ENCODE data around the gene OGFOD2.
"Not testable (repeated sequence)": the region's sequence is repeated elsewhere in the genome, so short reads cannot be mapped to it uniquely, and the experiment has no call there.

Gene OGFOD2

DNA sequence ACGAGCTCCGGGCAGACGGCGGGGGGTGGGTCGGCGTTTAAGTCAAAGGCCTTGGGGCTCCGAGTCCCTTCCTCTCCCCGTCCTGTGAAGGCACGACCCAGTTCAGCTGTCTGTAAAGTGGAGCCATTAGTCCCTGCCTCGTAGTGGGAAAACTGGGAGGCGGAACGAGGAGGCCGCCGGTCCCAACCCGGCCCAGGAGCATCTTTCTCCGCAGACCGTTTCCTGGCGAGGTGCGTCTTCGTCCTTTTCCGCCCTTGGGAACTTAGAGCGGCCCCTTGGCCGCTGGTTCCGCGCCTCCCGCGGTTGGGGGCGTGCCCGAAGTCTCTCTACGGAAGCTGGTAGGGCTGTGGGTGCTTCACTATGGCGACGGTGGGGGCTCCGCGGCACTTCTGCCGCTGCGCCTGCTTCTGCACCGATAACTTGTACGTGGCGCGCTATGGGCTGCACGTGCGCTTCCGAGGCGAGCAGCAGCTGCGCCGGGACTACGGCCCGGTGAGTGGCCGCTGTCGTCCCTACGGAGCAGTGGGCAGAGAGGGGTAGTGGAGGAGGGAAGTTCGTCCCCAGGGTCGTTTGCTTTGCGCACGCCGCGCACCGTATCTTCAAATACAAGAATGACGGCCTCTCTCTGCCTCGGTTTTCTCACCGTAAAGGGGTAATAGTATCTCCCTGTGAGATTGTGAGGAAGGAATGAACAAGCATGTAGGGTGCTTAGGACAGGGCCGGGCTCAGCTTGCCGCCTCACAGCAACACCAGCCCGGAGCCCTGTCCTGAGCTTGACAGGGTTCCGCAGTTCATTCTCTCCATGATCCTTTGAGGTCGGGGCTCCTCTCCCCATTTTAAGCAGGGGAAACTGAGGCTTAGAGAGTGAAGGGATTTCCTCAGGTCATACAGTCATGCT, at the start of gene OGFOD2:
OGFOD2 (plus strand) TSS at position 353 of the 898 bp plus-strand sequence; CDS start at position 361, 8 bp downstream.
- peak; percentile 27 to 93 (median 83) for DNase-seq

DNA sequence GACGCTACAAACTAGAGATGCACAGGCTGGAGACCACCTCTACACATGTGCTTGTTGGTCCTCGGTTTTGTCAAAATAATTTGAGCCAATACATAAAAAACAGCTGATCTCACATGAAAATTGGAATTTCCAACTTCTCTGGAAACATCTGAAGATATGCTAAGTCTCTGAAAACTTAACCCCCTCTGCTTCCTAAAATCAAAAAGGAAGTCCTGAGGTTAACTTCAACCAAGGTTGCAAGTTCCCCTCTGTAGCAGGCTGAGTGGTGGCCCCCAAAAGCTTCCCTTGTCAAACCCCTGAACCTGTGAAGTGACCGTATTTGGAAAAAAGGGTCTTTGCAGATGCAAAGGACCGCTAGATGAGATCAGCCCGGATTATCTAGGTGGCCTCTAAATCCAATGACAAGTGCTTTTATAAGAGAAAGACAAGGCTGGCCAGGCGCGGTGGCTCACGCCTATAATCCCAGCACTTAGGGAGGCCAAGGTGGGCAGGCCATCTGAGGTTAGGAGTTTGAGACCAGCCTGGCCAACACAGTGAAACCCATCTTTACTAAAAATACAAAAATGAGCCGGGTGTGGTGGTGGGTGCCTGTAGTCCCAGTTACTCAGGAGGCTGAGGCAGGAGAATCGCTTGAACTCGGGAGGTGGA, 47.2 kb upstream of the OGFOD2 start:
- no peak for DNase-seq

DNA sequence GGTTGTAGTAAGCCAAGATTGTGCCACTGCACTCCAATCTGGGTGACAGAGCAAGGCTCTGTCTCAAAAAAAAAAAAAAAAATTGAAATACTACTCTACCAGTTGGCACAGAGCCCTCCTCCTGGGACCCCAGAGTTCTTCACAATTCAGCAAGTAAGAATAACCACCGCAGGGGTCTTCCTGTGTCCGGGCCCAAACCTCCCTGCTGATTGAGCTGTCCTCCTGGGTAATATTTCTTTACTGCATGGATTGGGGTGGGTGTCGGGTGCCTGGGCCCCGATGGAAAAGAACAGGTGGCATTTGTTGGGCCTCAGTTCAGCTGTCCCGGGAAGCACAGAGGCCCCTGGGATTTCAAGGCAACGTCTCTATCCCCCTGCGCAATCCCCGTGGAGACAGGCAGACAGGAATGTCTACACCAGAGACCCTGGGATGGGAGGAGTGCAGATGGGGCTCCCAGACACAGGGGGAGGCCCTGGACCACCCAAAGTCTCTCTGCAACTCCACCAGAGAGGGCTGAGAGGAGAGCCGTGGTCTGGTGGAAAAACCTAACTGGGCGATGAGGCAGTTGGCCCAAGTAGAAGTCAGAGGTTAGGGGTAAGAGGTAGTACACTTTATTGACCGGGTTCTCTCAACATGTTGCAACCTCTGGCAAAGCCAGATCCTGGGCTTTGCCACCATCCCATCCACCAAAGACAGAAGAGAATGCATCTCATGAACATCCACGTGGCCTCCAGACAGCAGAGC, 46.5 kb upstream of the OGFOD2 start:
- no peak for DNase-seq

DNA sequence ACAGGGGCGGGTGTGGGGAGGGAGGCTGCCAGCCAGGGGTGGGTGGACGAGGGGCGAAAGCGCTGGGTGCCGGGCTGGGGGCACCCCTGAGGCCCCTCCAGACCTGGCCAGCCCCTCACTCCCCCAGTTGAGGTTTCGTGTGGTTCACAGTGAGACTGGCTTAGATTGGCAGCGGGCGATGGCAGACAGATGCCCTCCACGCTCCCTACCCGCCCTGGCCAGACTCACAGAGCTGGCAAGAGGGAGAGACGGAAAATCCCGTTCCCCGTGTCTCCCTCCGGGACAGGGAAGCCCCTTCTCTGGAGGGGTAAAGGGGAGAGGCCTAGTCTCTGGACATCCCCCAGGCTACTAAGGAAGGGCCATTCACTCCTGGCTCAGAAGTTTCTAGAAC, 45.9 kb upstream of the OGFOD2 start:
- peak in 1 of 56 donors; percentile 13 for DNase-seq

DNA sequence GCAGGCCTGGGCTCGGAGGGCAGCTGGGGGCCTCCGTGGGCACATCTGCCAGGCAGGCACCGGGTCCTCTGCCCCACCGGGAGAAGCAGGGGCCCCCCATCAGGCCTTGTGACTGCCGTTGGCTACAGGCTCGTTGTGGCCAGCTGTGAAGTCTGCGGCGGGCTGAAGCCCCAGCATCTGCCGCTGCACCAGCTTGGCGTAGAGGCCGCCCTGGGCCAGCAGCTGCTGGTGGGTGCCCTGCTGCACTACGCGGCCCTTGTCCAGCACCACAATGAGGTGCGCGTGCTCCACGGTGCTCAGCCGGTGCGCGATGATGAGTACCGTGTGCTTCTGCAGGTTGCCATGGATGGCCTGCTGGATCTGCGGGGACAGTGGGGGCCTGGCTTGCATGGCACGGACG, 45.2 kb upstream of the OGFOD2 start:
- DNase-seq = no peak

DNA sequence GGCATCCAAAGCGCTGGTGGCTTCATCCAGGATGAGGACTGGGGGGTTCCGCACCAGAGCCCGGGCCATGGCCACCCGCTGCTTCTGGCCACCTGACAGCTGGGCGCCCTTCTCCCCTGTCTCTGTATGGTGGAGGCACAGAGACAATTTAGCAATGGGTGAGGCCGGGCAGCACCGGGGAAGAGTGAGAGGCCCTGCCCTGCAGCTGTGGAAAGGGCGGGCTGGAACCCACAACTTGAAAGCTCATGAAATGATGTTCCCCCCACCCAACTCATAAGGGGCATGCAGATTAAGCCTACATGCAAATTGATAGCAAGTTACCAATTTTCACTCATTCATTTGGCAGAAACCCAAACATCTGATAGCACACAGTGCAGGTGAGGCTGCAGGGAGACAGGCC, 42.8 kb upstream of the OGFOD2 start:
- no peak for DNase-seq

DNA sequence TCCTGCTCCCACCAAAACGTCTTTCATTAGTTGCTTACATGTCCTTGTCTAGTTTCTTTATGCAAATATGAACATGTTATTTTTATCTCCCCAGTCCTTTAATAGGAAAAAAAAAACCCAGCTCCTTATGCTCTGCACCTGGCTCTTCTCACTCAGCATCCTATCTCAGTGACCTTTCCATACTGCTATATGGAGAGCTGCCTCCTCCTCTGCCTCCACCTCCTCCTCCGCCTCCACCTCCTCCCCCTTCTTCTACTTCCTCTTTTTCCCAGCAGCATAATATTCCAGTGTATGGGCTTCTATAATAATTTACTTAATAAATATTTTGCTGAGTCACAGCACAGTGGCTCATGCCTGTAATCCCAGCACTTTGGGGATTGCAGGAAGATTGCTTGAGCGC, 40.3 kb upstream of the OGFOD2 start:
- no peak for DNase-seq

DNA sequence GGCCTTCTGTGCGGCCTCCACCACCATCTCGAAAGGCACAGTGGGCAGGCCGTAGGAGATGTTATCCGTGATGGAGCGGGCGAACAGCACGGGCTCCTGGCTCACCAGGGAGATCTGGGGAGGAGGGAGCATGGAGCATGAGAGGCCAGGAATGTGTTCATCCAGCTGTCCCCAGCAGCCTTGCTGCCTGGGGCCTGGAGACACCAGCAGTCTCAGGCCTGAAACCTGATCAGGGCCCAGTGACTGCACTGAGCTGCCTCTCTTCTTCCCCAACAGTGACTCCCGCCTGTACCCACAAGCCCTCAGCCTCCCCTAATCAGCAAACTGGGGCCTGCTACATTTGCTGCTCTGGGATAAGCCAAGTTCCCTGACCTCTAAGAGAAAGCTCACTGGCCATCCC, 39.7 kb upstream of the OGFOD2 start:
- no peak for DNase-seq

DNA sequence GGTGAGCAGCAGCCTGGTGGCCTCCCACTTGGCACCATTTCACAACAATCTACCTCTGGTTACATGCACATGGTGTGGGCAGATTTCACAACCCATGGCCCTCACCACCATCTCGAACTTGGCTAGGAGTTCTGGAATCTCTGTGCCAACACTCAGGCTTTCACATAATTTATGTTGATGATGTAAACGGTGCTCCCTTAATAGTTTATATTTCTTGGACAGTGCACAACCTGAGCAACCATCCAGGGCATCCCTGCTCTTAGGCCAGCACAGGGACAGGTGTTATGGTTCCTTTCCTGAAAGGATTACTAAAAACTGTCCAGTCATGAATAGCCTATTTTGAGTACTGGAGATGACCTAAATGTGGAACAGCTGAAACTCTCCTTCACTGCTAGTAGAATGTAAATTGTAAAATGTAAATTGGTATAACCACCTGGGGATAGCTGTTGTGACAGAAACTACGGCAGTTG, 37.4 kb upstream of the OGFOD2 start:
- DNase-seq = no peak

DNA sequence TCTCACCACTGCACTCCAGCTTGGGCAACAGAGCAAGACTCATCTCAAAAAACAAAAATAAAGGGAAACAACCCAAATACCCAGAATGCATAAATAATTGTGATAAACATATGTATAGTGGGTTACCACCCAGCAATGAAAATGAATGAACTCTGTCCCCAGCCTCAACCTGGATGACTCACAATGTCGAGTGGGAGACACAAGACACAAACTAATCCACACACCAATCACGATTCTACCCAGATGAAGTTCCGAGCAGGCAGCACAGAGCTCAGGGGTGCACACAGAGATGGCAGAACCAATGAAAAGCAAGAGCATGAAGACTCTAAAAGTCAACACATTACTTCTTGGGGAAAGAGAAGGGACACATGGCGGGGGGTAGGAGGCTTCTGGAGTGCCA, 35.9 kb upstream of the OGFOD2 start:
- no peak for DNase-seq

DNA sequence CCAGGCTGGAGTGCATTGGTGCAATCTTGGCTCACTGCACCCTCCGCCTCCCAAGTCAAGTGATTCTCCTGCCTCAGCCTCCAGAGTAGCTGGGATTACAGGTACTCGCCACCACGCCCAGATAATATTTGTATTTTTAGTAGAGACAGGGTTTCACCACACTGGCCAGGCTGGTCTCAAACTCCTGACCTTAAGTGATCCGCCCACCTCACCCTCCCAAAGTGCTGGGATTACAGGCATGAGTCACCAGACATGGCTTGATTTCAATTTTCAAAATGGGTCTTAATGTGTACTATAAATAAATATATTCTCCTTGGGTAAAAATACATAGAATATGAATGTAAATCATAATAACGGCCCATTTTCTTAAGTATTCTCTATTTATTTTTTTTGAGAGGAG, 33.7 kb upstream of the OGFOD2 start:
- not testable (repeated sequence) for DNase-seq

DNA sequence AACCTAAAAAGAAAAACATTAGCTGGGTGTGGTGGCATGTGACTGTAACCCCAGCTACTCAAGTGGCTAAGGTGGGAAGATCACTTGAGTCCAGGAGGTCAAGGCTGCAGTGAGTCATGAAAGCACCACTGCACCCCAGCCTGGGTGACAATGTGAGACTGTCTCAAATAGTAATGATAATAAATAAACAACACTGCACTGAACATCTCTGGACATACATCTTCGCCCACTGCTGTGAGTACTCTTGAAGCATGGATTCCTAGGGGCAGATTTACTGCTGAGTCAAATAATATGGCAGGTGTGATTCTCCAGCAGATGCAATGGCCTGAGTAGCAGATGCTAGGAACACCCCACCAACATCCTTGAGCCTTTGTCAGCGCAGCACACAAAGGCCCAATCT, 32.4 kb upstream of the OGFOD2 start:
- DNase-seq = no peak

DNA sequence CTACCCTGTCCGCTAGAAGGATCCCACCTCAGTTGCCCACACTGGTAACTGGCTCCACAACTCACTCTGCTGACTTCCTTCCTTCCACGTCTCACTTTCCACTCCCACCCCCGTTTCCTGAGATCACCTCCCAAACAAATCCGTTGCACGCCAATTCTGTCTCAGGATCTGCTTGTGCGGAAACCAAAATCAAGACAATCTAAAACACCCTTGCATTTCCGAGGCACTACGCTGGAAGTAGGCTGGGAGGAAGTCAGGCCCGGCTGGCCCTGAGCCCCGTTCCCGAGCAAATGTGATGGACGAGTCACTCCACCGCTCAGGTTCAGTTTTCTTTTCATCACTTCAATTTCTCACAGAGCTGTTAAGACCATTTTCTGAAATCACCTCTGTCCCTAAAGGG, 31.8 kb upstream of the OGFOD2 start:
- DNase-seq = peak in 3 of 56 donors; percentile 7 to 31 (median 20)

DNA sequence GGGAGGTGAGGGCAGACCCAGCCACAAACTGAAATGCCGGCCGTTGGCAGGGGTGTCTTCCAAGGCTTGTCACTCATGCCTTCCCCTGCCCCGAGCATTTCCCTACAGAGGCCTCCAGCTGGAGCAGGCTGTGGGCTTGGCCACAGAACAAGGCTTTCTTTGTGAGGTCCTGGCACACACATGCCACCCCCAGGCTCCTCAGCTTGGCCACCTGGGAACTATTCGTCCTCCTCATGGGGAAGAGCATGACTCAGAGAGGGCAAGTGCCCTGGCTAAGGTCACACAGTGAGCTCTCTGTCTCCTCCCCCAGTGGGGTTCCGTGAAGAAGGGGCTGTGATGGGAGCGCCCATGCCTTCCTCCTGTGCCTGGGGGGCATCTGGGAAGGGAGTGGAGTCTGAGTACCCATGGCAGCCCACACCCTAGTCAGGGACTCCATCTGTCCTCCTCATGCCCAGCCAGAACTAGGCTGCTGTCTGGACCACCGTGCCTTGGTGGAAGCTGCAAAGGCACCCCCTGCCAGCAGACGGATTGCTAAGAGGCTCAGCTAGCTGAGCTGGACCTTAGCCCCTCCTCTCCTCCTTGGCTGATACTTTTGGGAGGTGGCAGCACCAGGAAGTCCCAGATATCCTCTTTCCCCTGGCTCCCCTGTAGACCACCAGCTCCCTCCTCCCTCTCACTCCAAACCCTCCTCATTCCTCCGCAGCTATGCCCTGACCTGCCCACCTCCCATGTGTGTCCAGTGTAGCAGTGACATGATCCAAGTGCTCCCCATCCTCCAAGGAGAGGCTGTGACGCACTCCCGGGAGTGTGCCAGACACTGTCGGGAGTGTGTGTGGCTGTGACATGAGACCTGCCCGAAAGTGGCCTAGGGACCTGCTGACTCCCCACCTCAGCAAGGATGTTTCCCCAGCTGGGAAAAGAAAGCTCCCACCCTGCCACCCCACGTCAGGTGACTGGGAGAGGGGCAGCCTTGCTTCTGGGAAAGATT, 30.1 kb upstream of the OGFOD2 start:
- DNase-seq = peak in 51 of 56 donors; percentile 29 to 92 (median 70)

DNA sequence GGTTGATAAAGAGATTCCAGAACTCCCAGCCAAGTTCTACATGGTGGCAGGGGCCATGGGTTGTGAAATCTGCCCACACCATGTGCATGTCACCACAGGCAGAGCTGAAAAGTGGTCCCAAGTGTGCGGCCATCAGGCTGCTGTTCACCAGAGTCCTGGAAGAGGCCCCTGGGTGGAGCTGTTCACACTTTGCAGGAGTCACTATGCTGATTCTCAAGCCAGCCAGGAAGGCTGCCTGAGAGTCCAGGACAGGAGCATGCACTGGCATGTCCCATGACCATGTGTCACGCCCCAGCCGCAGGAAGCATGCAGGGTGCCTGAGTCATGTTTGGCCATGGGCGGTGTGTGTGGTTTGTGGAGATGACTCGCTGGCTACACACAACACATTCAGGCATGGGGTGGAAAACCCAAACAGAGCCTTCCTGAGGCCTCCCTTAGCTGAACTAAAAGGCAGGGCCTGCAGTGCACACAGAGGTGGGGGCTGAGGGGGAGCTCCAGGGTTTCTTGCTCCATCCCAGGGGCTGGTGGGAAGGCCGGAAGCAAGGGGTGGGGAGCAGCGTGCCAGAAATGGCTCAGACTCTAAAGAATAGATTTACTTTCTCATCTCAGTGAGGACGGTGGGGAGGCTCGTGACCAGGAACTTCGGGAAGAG, 28.2 kb upstream of the OGFOD2 start:
- peak in 7 of 56 donors; percentile 9 to 54 (median 30) for DNase-seq

DNA sequence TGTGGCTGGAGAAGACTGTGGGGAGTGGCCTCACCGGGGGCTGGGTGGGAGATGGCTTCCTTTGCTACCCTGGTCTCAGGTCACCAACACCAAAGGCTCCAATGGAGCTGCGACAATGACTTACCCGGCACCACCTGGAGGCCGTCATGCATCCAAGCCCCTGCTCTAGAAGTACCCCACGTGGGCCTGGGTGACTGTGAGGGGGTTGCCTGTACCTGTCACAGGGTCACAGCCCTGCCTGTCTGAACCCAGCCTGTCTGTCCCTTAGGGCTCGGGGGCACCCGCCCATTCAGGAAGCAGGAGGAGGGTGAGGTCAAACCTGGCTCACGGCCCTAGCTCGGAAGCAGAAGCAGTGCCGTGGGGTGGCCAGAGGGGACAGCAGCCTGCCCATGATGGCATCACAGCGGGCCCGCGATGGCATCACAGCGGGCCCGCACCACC, 27.7 kb upstream of the OGFOD2 start:
- peak in 4 of 56 donors; percentile 16 to 31 (median 26) for DNase-seq

DNA sequence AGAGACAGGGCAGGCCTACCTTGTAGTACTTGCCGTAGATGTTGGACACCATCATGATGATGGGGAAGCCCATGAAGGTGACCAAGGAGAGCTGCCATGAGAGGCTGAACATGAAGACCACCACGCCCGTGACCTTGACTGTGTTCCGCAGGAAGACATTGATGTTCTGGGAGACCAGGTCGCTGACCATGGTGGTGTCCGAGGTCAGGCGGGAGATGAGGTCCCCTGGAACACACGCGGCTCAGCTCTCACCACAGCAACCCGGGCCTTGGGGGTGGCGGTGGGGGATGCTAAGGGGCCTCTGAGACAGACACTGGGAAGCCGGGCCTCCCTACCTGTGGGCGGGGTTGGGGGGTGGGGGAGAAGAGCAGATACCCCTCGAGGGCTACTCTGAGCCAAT, 26.4 kb upstream of the OGFOD2 start:
- DNase-seq = no peak

DNA sequence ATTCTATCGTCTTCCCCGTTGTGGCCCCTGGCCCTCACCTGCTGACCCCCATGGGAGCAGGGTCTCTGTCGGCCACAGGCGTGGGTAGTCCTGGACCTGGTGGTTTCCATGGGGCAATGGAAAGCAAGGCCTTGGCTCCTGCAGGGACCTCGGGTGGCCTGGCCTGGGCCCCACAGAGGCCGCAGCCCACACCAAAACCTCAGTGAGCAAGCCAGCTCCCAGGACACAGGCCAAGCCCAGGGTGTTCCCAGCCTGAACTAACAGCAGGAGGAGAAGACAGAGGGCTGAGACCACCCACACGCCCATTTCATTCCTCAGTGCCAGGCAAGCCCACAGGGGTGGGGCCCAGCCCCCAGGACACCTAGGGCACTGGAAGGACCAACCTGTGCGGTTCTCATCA, 25.6 kb upstream of the OGFOD2 start:
- peak in 6 of 56 donors; percentile 9 to 39 (median 32) for DNase-seq

DNA sequence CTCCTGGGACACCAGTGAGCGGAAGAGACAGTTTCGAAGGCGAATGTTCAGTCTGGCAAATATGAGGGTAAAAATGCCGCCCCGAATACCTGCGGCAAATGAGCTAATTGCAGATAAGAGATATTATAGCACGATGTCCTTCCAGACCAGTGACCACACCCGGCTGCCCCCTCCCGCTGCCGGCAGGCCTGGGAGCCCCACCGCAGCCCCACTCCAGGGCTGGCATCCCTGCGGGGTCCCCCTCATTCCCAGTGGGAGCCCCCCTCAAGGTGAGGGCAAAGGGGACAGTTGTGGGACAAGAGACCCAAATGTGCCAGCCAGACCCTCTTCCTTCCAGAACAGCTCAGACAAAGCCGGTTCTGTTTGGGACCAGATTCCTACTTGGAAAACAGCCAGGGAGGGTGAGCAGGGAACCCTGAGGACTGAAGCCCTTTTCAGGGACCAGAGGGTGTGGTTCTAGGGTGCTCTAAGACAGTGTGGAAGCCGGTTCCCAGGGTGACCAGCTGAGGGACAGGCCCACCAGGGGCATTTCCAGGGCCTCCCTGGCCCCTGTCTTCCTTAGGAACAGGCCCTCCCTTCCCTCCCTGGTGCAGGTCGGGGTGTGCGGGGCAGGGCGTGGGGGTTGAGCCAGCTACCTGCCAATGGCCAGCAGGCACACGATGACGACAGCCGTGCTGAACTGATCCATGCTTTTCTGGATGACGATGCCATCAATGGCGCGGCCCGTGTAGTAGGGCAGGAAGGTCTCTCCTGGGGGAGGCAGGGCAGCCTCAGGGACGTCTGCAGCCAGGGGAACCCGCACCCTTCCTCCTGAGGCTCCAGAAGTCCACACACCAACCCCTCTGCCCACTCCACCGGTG, 25.0 kb upstream of the OGFOD2 start:
- peak in 3 of 56 donors; percentile 10 to 63 (median 37) for DNase-seq

All from amygdala (tissue), 56 donors.